HG03103 (cell line): ENCODE measurements around the gene RASSF3.
"Not testable (repeated sequence)": the region's sequence is repeated elsewhere in the genome, so short reads cannot be mapped to it uniquely, and the experiment has no call there.

ENCODE experiments used
- ATAC-seq: cut with Tn5 transposase; IDR thresholded peaks from one replicate; pipeline ENCODE4 v1.9.1; 2021; ENCODE audit warnings: low read depth; ENCODE audit not compliant: unreplicated experiment

The RASSF3 gene

GRCh38 chr12:64595863-64596793, 14.2 kb upstream of the RASSF3 start:
- ATAC-seq, result no peak

GRCh38 chr12:64598831-64599230, 11.5 kb upstream of the RASSF3 start:
- no peak for ATAC-seq

GRCh38 chr12:64600164-64600561, 10.1 kb upstream of the RASSF3 start:
- no peak for ATAC-seq

- no peak for ATAC-seq
Observed at GRCh38 chr12:64603183-64603841, 7.0 kb upstream of the RASSF3 start.

- peak; percentile 27 for ATAC-seq
Observed at GRCh38 chr12:64608901-64609535, 1.3 kb upstream of the RASSF3 start.

- no peak for ATAC-seq
Observed at GRCh38 chr12:64609536-64610078, 688 bp upstream of the RASSF3 start.

- ATAC-seq, result peak; percentile 33
Observed at GRCh38 chr12:64610660-64611340, 505 bp downstream of the RASSF3 start.

- ATAC-seq, result no peak
Observed at GRCh38 chr12:64611341-64612284, 1.3 kb downstream of the RASSF3 start.

- no peak for ATAC-seq
Observed at GRCh38 chr12:64612843-64613242, 2.5 kb downstream of the RASSF3 start.

- not testable (repeated sequence) for ATAC-seq
Observed at GRCh38 chr12:64613775-64614398, 3.6 kb downstream of the RASSF3 start.

GRCh38 chr12:64616201-64616600, 5.9 kb downstream of the RASSF3 start:
- ATAC-seq, result no peak

- ATAC-seq, result peak; percentile 47
Observed at GRCh38 chr12:64618953-64619590, 8.8 kb downstream of the RASSF3 start.

- peak; percentile 62 for ATAC-seq
Observed at GRCh38 chr12:64621257-64621942, 11.1 kb downstream of the RASSF3 start.

- ATAC-seq, result no peak
Observed at GRCh38 chr12:64624035-64624434, 13.7 kb downstream of the RASSF3 start.

GRCh38 chr12:64625243-64626077, 15.2 kb downstream of the RASSF3 start:
- peak; percentile 35 for ATAC-seq

GRCh38 chr12:64626588-64626987, 16.3 kb downstream of the RASSF3 start:
- not testable (repeated sequence) for ATAC-seq

- no peak for ATAC-seq
Observed at GRCh38 chr12:64627771-64628170, 17.5 kb downstream of the RASSF3 start.
